Endothelial cell of umbilical vein (primary cell): ENCODE results near the gene CLEC14A. TPM values are rescaled to one million over a fixed set of nuclear protein-coding genes. Genes with fewer than 3 reads are reported as not detected.

Experiments
- BruUV-seq: library from RNA; stranded (reverse); fragments of 400-500 nt; replicated peaks from 2 replicates; lab custom pipeline; 2021; lab: Mats Ljungman, UMichigan
- CTCF ChIA-PET: fragments of 300-600, 350-600 bp; sonication (Branson Sonifier 250); formaldehyde crosslinking; loops from one replicate; lab custom pipeline; 2021; ENCODE audit warnings: antibody characterized with exemption, inconsistent platforms; lab: Charles Lee
- POLR2A ChIA-PET: fragments of 300-600, 350-600 bp; sonication (Branson Sonifier 250); formaldehyde crosslinking; loops from one replicate; lab custom pipeline; 2021; ENCODE audit warnings: antibody characterized with exemption, inconsistent platforms; lab: Charles Lee
- DNase-seq: peaks from one replicate; pipeline ENCODE4 v3.0.0-alpha.2; 2011; ENCODE audit warnings: low read depth, low spot score
- FAIRE-seq: peaks from 2 replicates; lab custom pipeline; 2011; peaks lifted over from hg19 to GRCh38; lab: Jason Lieb, UNC
- H2AFZ ChIP-seq: 2 replicates; pipeline ENCODE4 v1.6.0; 2012; ENCODE audit warnings: low read depth, low read length, control low read depth, inconsistent platforms
- H3K27ac ChIP-seq: 2 replicates; pipeline ENCODE4 v1.5.1; 2011; ENCODE audit warnings: low read depth, mild to moderate bottlenecking, control low read depth, low read length, moderate library complexity; ENCODE audit not compliant: insufficient read depth
- H3K27me3 ChIP-seq, 2 experiments: 2 replicates each; pipeline versions ENCODE4 v1.6.0 to v1.6.1; 2011; ENCODE audit warnings: low read length in 2 of 2, mixed read lengths in 1 of 2; ENCODE audit not compliant: control insufficient read depth in 2 of 2, insufficient read depth in 2 of 2
- H3K36me3 ChIP-seq, 2 experiments: 2 replicates in 1 of 2; 3 replicates in 1 of 2; pipeline ENCODE4 v1.5.1; 2011; ENCODE audit warnings: low read length in 2 of 2, mild to moderate bottlenecking in 1 of 2, moderate library complexity in 1 of 2; ENCODE audit not compliant: control insufficient read depth in 2 of 2, insufficient read depth in 2 of 2; ENCODE audit errors: extremely low read depth in 1 of 2
- H3K4me1 ChIP-seq: 3 replicates; pipeline ENCODE4 v1.5.1; 2011; ENCODE audit warnings: mild to moderate bottlenecking, low read length; ENCODE audit not compliant: control insufficient read depth, insufficient read depth; ENCODE audit errors: extremely low read depth
- H3K4me2 ChIP-seq: 2 replicates; pipeline ENCODE4 v1.6.1; 2011; ENCODE audit warnings: low read length, control low read depth, mixed read lengths; ENCODE audit not compliant: insufficient read depth
- H3K4me3 ChIP-seq, 3 experiments: fragments of 200-600 bp in 1 of 3; sonication (generic), shearing (Covaris generic) in 1 of 3; replicated peaks in 1 of 3; 2 replicates each; pipeline ENCODE4 v1.5.1; 2011 to 2016; ENCODE audit warnings: control low read depth in 3 of 3, low read length in 3 of 3, mild to moderate bottlenecking in 2 of 3, inconsistent platforms in 1 of 3, low read depth in 1 of 3, moderate library complexity in 1 of 3; ENCODE audit not compliant: insufficient read depth in 1 of 3
- H3K79me2 ChIP-seq: 2 replicates; pipeline ENCODE4 v1.6.0; 2012; ENCODE audit warnings: low read length, inconsistent platforms; ENCODE audit not compliant: control insufficient read depth, insufficient read depth
- H3K9ac ChIP-seq: replicated peaks from 2 replicates; pipeline ENCODE3; 2011; ENCODE audit warnings: low read length, control low read depth; ENCODE audit not compliant: insufficient read depth; ENCODE audit errors: extremely low read depth
- H3K9me1 ChIP-seq: replicated peaks from 3 replicates; pipeline ENCODE4 v1.6.0; 2011; ENCODE audit warnings: mild to moderate bottlenecking, low read length; ENCODE audit not compliant: control insufficient read depth, insufficient read depth; ENCODE audit errors: extremely low read depth
- H3K9me3 ChIP-seq: replicated peaks from 2 replicates; pipeline ENCODE4 v1.5.1; 2012; ENCODE audit warnings: low read length, inconsistent platforms; ENCODE audit not compliant: control insufficient read depth, insufficient read depth
- H4K20me1 ChIP-seq: replicated peaks from 2 replicates; pipeline ENCODE3; 2011; ENCODE audit warnings: mild to moderate bottlenecking, low read length; ENCODE audit not compliant: control insufficient read depth, insufficient read depth; ENCODE audit errors: extremely low read depth
- CTCF ChIP-seq, 2 donors: IDR thresholded peaks; 1 replicate in 1 of 2; 2 replicates in 1 of 2; pipeline ENCODE4 v1.5.1; 2011; ENCODE audit warnings: low read length in 2 of 2, mild to moderate bottlenecking in 2 of 2, moderate library complexity in 2 of 2, control low read depth in 1 of 2, inconsistent platforms in 1 of 2, low read depth in 1 of 2; ENCODE audit not compliant: insufficient read depth in 1 of 2; ENCODE audit errors: extremely low read depth in 1 of 2
- FOS ChIP-seq: IDR thresholded peaks from 2 replicates; pipeline ENCODE4 v1.6.1; 2011; ENCODE audit warnings: mild to moderate bottlenecking, low read length, moderate library complexity, borderline replicate concordance; ENCODE audit not compliant: insufficient read depth
- GATA2 ChIP-seq: IDR thresholded peaks from 2 replicates; pipeline ENCODE4 v1.7.0; 2011; ENCODE audit warnings: low read depth, mild to moderate bottlenecking, moderate library complexity, mixed read lengths, low read length; ENCODE audit not compliant: insufficient read length, insufficient read depth
- MAX ChIP-seq: IDR thresholded peaks from 2 replicates; pipeline ENCODE4 v1.6.1; 2011; ENCODE audit not compliant: insufficient read depth, insufficient read length
- MYC ChIP-seq: IDR thresholded peaks from one replicate; pipeline ENCODE4 v1.6.1; 2011; ENCODE audit warnings: mild to moderate bottlenecking, low read depth, low read length
- POLR2A ChIP-seq: IDR thresholded peaks from 2 replicates; pipeline ENCODE4 v1.6.1; 2012; ENCODE audit warnings: low read depth, mild to moderate bottlenecking, control low read depth, low read length
- dilution Hi-C: fragments of 300-500 bp; cut with MboI; formaldehyde crosslinking; loops from one replicate; pipeline ENCODE4 v1.15.0; 2019; ENCODE audit warnings: low sequenced_read_pairs; ENCODE audit not compliant: extremely low pct_ligation_motif_present
- intact Hi-C: fragments of 100-400 bp; cut with micrococcal nuclease; formaldehyde crosslinking; loops from one replicate; pipeline ENCODE4 v1.10.0; 2022
- polyA plus RNA-seq, 4 experiments: library from polyadenylated mRNA; depleted of rRNA in 3 of 4; stranded (reverse) in 3 of 4; unstranded in 1 of 4; fragments of >200 nt; gene quantifications; 2 replicates each; pipeline versions ENCODE4 v1.2.1 to v1.2.3, GENCODE V29; 2011 to 2012; ENCODE audit warnings: missing spikeins in 1 of 4
- total RNA-seq: library from RNA; stranded (reverse); gene quantifications from 2 replicates; pipeline ENCODE4 v1.2.3, GENCODE V29; 2021

The CLEC14A gene
- total and polyA plus RNA-seq, 2 donors (not counting 3 experiments of a cell fraction or from before 2014, with no cell fraction given) = 396 to 562 TPM

- peak; percentile 33 for TF ChIP-seq POLR2A
- TF ChIP-seq CTCF (IDR thresholded peaks at IDR 0.05; ENCODE audit: extremely low read depth in 1 of 2, insufficient read depth in 1 of 2, low read depth in 1 of 2, low read length in 2 of 2) = no peak
- intact Hi-C loops (loop anchor here (1.0 kb wide), 1 partner anchor 348 kb away; no protein-coding TSS in a partner anchor), dilution Hi-C loops (no loop called here)
- Histone ChIP-seq H3K9me1 (peaks cover 2% of the 10 kb centered on the region), H4K20me1 (peaks cover 16% of the 10 kb centered on the region), H3K27me3 (no peaks in the 10 kb centered on the region), H3K79me2 (peaks cover 82% of the 10 kb centered on the region), H3K9me3 (no peaks in the 10 kb centered on the region), H3K27ac (peak overlapping the region; percentile 89), H3K36me3 (peaks cover 7 to 23% of the 10 kb centered on the region in 2 experiments), H3K4me2 (peak overlapping the region; percentile 99), H3K4me3 (peak overlapping the region; percentile 86 to 100 (median 99)), H2AFZ (no peak overlapping the region), H3K4me1 (peaks cover 33% of the 10 kb centered on the region), H3K9ac (peak overlapping the region; percentile 99)
- ChIA-PET POLR2A (interaction anchor here (0.7 to 1.2 kb wide), 4 partner anchors 39 to 348 kb away, joined by 3 to 5 read pairs (median 3); no protein-coding TSS in a partner anchor), CTCF (interaction anchor here (0.8 to 10.5 kb wide), 6 partner anchors 41 to 353 kb away, joined by 3 to 120 read pairs (median 5); no protein-coding TSS in a partner anchor)
- TSS peak; percentile 2 for BruUV-seq
- peak; percentile 78 for DNase-seq
- peak; percentile 18 for FAIRE-seq
Observed at GRCh38 chr14:38252066-38252710, 3.7 kb downstream of the CLEC14A start.

- H3K27me3 ChIP-seq = no peaks in the 10 kb centered on the region
- peaks cover 80% of the 10 kb centered on the region for H3K79me2 ChIP-seq
- H3K4me1 ChIP-seq = peaks cover 27% of the 10 kb centered on the region
- H3K4me2 ChIP-seq = peak overlapping the region; percentile 99
- H3K27ac ChIP-seq = peak overlapping the region; percentile 89
- peak; percentile 9 for DNase-seq
- POLR2A ChIA-PET = interaction anchor here (0.5 to 0.7 kb wide), 2 partner anchors 31 to 920 kb away, joined by 3 to 5 read pairs; partner anchors contain the start of gene TRAPPC6B
- peaks cover 8 to 23% of the 10 kb centered on the region in 2 experiments for H3K36me3 ChIP-seq
- peak overlapping the region in 2 of 3 experiments; percentile 99 to 100 for H3K4me3 ChIP-seq
- intact Hi-C loops (no loop called here), dilution Hi-C loops (no loop called here)
- FAIRE-seq = no peak
- peaks cover 2% of the 10 kb centered on the region for H3K9me1 ChIP-seq
- no peaks in the 10 kb centered on the region for H3K9me3 ChIP-seq
- peak overlapping the region; percentile 99 for H3K9ac ChIP-seq
- CTCF ChIA-PET = interaction anchor here (1.2 to 10.5 kb wide), 5 partner anchors 54 to 351 kb away, joined by 3 to 120 read pairs (median 3); no protein-coding TSS in a partner anchor
- TF ChIP-seq CTCF (IDR thresholded peaks at IDR 0.05; ENCODE audit: extremely low read depth in 1 of 2, insufficient read depth in 1 of 2, low read depth in 1 of 2, low read length in 2 of 2) (no peak), FOS (peak; percentile 18), GATA2 (no peak), POLR2A (no peak), MYC (no peak), MAX (no peak)
- H2AFZ ChIP-seq = no peak overlapping the region
- H4K20me1 ChIP-seq = peaks cover 21% of the 10 kb centered on the region
- no TSS peak for BruUV-seq
Observed at GRCh38 chr14:38250331-38250730, 5.6 kb downstream of the CLEC14A start.
